GM12891 (cell line): ENCODE data around the gene LNP1.

ENCODE experiments used
- POLR2A ChIP-seq: IDR thresholded peaks from 2 replicates; pipeline ENCODE4 v1.6.1; 2011; ENCODE audit warnings: low read depth, low read length, control low read depth
- POLR2AphosphoS5 ChIP-seq: IDR thresholded peaks from 2 replicates; pipeline ENCODE4 v1.6.1; 2011; ENCODE audit warnings: low read depth, low read length, control low read depth
- SPI1 ChIP-seq: IDR thresholded peaks from 2 replicates; pipeline ENCODE4 v1.6.1; 2011; ENCODE audit warnings: low read depth, low read length, control low read depth
- TAF1 ChIP-seq: IDR thresholded peaks from 2 replicates; pipeline ENCODE4 v1.6.1; 2011; ENCODE audit warnings: low read depth, low read length, control low read depth

- no peak for TF ChIP-seq POLR2AphosphoS5
- TF ChIP-seq POLR2A, result no peak
- TF ChIP-seq TAF1, result no peak
- TF ChIP-seq SPI1, result no peak
These were observed 14.8 kb upstream of the LNP1 start for GRCh38 chr3:100386437-100387074.
